Stomach (tissue), 4 donors: ENCODE results near the gene GLRX.

Experiments used
- CTCF ChIP-seq, 7 experiments: fragments of 450-650 bp in 4 of 7; fragments of 200-600 bp in 3 of 7; sonication (generic) in 3 of 7; IDR thresholded peaks; one replicate each; pipeline ENCODE4 v1.5.1; 2016 to 2019; ENCODE audit warnings: antibody characterized with exemption in 7 of 7, control low read depth in 2 of 7, mild to moderate bottlenecking in 1 of 7
- POLR2A ChIP-seq, 4 donors: fragments of 450-650 bp; IDR thresholded peaks; one replicate each; pipeline ENCODE4 v1.6.1; 2016; ENCODE audit warnings: antibody characterized with exemption in 4 of 4, control low read depth in 2 of 4, mild to moderate bottlenecking in 1 of 4, moderate library complexity in 1 of 4

DNA sequence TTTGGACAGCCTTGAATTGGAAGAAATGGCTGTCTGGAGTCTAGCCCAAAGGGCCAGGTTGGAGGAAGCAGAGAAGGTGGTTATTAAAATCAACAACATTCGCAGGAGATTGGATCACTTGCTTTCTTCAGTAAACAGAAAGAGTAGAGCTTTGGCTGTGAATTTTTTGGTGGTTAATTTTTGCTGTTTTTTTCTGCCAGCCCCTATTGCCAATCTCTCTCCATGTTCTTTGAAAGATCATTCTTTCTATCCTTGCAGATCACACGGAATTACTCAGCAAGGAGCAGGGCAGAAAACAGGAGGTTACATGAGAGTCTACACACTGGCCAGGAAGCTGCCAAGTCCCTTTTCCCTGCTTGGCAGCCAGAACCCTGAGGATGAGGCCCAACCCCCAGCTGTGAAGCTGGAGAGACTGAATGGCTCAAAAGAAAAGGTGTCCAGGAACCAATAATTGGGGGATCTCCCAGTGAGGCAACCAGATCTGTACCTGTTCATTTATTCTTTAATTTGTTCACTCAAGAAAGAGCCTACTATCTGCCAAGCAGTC, 13.0 kb downstream of the GLRX start:
- no peak for TF ChIP-seq CTCF (IDR thresholded peaks at IDR 0.05)
- TF ChIP-seq POLR2A (IDR thresholded peaks at IDR 0.05), result no peak
